Measurements from ENCODE around the gene PDIA6. TPM values are rescaled to one million over a fixed set of nuclear protein-coding genes. Genes with fewer than 3 reads are reported as not detected.
"Not testable (repeated sequence)": the region's sequence is repeated elsewhere in the genome, so short reads cannot be mapped to it uniquely, and the experiment has no call there.

The PDIA6 gene
- total RNA-seq, 2 donors from 2014 or later = 109 to 213 TPM

- no peak for DNase-seq (ENCODE audit: low spot score)
- TF ChIP-seq POLR2AphosphoS5 (IDR thresholded peaks at IDR 0.05) (peak; percentile 11), POLR2A (IDR thresholded peaks at IDR 0.05) (no peak), CTCF (IDR thresholded peaks at IDR 0.05) (no peak)
- Histone ChIP-seq H3K27me3 (replicated peaks; ENCODE audit: insufficient read depth) (no peaks in the 10 kb centered on the region), H3K4me3 (peak overlapping the region in 1 of 2 donors; percentile 84), H3K27ac (no peak overlapping the region), H3K9me3 (no peaks in the 10 kb centered on the region), H3K4me1 (replicated peaks) (no peaks in the 10 kb centered on the region), H3K36me3 (no peaks in the 10 kb centered on the region)
- 41% methylated on average over 8 of the region's 8 CpGs for WGBS
- intact Hi-C loops (cut with DNase I) = no loop called here
Measured at GRCh38 chr2:10810202-10811161, 2.1 kb downstream of the PDIA6 start.

- TF ChIP-seq CTCF (IDR thresholded peaks at IDR 0.05) (no peak), POLR2AphosphoS5 (IDR thresholded peaks at IDR 0.05) (no peak), POLR2A (IDR thresholded peaks at IDR 0.05) (no peak)
- 54% methylated on average over 3 of the region's 3 CpGs for WGBS
- H3K4me1 ChIP-seq (replicated peaks) = no peaks in the 10 kb centered on the region
Measured at GRCh38 chr2:10806543-10806942, 6.0 kb downstream of the PDIA6 start.

GRCh38 chr2:10805990-10806389 lies 6.6 kb downstream of the PDIA6 start:
- intact Hi-C loops (cut with DNase I); H3K4me1 ChIP-seq (replicated peaks); H3K27ac ChIP-seq; H3K36me3 ChIP-seq; DNase-seq (ENCODE audit: low spot score); H3K4me3 ChIP-seq; H3K9me3 ChIP-seq; H3K27me3 ChIP-seq (replicated peaks; ENCODE audit: insufficient read depth): not testable (repeated sequence)
- WGBS = 92% methylated on average over 6 of the region's 6 CpGs

More at GRCh38 chr2:10806543-10806942, 6.0 kb downstream of the PDIA6 start:
- Histone ChIP-seq H3K4me3 (no peak overlapping the region), H3K36me3 (no peaks in the 10 kb centered on the region), H3K27ac (no peak overlapping the region), H3K9me3 (no peaks in the 10 kb centered on the region), H3K27me3 (replicated peaks; ENCODE audit: insufficient read depth) (no peaks in the 10 kb centered on the region)
- DNase-seq (ENCODE audit: low spot score) = no peak
- intact Hi-C loops (cut with DNase I) = no loop called here

DNA sequence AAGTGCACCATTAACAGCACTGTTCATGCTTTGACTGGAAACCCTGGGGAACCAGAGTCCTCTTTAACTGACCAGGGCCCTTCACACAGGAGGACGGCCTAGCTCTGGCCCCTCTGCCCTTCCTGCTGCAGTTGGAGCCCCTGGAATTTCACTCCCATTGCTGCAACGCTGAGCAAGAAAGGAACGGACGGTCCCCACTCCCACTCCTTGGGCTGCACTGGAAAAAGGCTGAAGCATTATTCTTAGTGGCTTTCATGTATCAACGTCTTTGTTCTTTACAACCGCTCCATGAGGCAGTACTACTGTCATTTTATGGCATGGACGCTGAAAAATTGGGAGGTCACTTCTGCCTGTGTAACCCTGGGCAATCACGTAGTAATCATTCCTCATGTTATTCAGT lies 9.9 kb downstream of the PDIA6 start:
- no peak for TF ChIP-seq CTCF (IDR thresholded peaks at IDR 0.05)
- 76% methylated on average over 8 of the region's 8 CpGs for WGBS
- no peak for DNase-seq (ENCODE audit: low spot score)
- Histone ChIP-seq H3K4me1 (replicated peaks) (no peaks in the 10 kb centered on the region), H3K27me3 (replicated peaks; ENCODE audit: insufficient read depth) (no peaks in the 10 kb centered on the region), H3K36me3 (no peaks in the 10 kb centered on the region), H3K27ac (no peak overlapping the region), H3K9me3 (no peaks in the 10 kb centered on the region), H3K4me3 (no peak overlapping the region)
- intact Hi-C loops (cut with DNase I) = no loop called here

DNA sequence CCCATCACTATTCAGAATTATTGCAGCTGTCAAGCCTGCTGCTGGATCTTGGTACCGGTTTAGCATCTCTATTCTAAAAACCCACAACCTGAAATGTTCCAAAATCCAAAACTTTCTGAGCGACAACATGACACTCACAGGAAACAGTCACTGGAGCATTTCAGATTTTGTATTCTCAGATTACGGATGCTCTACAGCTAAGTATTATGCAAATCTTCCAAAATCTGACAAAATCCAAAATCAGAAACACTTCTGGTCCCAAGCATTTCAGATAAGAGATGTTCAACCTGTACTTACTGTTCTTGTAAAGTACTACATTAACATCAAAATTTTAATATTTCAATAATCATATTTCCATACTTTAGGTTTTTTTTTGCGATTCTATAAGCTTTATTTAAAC lies 12.4 kb downstream of the PDIA6 start:
- Histone ChIP-seq H3K27ac (no peak overlapping the region), H3K4me1 (replicated peaks) (no peaks in the 10 kb centered on the region), H3K36me3 (peaks cover 0 to 3% of the 10 kb centered on the region in 2 donors), H3K4me3 (no peak overlapping the region), H3K9me3 (no peaks in the 10 kb centered on the region), H3K27me3 (replicated peaks; ENCODE audit: insufficient read depth) (no peaks in the 10 kb centered on the region)
- WGBS = 95% methylated on average over 4 of the region's 4 CpGs
- intact Hi-C loops (cut with DNase I) = no loop called here
- DNase-seq (ENCODE audit: low spot score) = no peak
- no peak for TF ChIP-seq CTCF (IDR thresholded peaks at IDR 0.05)
- no peak for TF ChIP-seq POLR2A (IDR thresholded peaks at IDR 0.05)
- no peak for TF ChIP-seq POLR2AphosphoS5 (IDR thresholded peaks at IDR 0.05)
